Epithelial cell of prostate (primary cell): Measurements from ENCODE around the gene MYO16.

ENCODE experiments used
- DNase-seq: peaks from one replicate; pipeline ENCODE4 v3.0.0-alpha.2; 2011; ENCODE audit warnings: low read depth, low spot score
- H3K27ac ChIP-seq: fragments of 450-650 bp; 2 replicates; pipeline ENCODE4 v1.5.1; 2017; ENCODE audit warnings: mild to moderate bottlenecking

MYO16 gene

DNA sequence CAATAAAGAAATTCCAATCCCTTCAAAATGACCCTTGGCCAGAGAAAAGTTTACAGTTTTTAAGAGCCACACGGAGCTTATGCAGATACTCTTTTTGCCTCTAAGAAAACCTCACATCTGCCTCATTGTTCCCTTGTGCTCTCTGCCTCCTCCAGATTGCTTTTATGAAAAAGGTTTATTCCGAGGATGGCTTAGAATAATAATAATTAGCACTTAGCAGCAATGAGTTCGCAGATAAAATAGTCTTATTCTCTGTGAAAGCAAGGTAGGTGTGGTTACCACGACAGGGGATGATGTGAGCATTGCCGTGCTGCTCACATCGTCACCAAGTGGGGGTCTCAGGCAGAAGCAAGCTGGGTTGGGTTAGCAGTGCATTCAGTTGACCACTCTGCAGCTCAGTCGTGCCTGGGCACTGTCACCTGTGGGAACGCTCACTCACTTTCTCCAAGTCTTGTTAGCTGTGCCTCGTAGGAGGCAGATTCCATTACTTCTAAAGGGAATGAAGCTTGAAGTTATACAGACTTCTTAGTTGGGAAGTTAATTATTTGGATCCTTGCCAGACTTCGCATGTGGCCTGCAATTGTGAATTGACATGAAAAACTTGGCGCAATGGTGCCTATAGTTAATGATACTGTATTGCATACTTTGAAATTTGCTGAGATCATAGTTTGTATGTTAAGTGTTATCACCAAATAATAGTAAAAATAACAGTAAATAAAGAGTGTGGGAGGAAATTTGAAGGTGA lies 157.2 kb downstream of the MYO16 start:
- no peak for DNase-seq
- no peak overlapping the region for H3K27ac ChIP-seq

DNA sequence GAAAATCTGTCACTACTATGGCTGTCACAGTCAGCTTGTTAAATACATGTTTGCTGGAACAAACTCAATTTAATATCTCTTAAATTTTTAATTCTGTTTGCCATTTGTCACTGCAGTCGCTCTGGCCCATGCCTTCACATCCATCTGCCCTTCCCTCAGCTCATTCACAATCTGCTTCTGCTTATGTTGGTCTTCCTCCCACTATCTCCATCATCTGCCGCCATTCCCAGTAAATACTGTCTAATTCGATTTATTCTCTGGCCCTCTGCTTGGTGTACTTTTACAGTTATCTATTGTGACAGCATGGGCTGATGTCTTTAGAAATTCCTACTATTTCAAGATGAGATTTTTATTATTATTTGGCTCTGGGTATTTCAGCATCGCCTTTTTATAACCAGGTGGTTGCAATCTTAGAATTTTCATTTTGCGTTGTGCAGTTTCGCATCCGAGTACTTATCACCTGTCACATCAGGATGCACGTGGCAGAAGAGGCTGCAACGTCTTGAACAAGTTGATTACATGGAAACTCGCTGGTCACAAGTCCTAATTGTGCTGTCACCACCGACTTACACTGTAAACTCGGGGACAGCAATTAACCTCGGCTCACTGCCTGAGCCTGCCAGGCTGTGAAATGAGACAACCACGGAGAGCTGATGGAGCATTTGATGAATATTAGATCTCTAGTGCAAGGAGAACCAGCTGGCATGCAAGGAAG lies 158.4 kb downstream of the MYO16 start:
- no peak for DNase-seq
- H3K27ac ChIP-seq, result no peak overlapping the region

DNA sequence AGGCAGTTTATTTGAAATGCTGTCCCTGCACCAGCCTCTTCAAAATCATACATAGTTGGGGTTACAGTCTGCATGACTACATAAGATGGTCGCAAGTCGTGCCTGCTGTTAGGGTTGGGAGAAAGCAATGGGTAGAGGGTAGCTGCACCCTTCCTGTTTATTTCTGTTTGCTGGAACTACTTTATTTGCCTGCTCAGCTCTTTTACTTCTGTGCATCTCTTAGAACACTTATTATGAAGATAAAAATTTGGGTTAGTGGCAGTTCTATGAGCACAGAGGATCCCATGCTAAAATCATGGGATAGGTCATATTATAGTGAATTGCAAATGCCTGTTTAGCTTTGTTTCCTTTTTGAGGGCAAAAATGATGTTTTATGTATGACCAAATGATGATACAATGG lies 160.1 kb downstream of the MYO16 start:
- no peak overlapping the region for H3K27ac ChIP-seq

DNA sequence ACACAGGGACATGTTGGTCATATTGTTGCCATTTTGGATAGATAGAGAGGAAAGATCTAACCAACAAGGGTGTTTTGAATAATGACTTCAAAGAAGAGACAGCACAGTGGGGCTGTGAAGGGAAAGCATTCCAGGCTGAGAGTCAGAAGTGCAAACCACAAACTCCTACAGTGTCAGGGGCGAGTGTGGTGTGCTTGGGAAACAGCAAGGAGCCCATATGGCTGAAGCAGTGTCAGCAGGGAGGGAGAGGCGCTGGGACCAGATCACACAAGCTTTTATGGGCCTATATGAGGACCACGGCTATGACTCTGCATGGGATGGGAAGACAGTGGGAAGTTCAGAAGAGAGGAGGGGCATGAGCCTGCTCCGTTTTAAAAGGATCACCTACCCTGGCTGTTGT lies 166.4 kb downstream of the MYO16 start:
- no peak overlapping the region for H3K27ac ChIP-seq
- DNase-seq, result no peak

More for the DNA sequence above, 160.1 kb downstream of the MYO16 start:
- no peak for DNase-seq

DNA sequence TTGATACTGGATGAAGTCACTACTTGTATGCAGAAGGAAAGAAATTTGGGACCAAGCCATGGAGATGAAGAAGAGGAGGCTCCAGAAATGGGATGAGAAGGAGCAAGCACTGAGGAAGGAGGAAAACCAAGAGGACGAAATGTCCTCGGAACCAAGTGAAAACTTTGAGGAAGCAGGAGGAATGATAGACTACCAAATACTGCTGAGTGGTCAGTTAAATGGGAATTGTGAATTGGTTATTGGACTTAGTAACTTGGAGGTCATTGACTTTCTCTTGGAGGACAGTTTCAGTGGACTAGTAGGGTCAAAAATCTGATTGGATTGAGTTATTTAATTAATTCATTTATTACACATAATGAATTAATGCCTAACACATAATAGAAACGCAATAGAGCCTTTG lies 167.9 kb downstream of the MYO16 start:
- no peak overlapping the region for H3K27ac ChIP-seq
- no peak for DNase-seq

DNA sequence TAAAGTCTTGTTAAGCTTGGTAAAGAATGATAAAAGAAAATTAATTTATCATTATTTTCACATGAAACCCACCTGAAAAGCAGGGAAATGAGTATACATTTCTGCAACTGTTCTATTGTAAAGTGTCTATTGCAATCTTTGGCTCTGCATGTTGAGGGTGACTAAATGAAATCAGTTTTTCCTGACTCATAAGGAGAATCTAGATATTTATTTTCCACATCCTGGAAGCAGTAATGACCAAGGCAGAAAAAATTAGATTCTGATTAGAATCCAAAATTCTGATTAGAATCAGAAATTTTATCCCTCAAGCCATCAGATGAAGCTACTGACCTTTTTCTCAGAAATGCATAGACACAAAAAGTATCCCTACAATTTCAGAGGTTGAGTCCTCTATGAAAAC lies 178.4 kb downstream of the MYO16 start:
- no peak for DNase-seq
- H3K27ac ChIP-seq, result no peak overlapping the region

DNA sequence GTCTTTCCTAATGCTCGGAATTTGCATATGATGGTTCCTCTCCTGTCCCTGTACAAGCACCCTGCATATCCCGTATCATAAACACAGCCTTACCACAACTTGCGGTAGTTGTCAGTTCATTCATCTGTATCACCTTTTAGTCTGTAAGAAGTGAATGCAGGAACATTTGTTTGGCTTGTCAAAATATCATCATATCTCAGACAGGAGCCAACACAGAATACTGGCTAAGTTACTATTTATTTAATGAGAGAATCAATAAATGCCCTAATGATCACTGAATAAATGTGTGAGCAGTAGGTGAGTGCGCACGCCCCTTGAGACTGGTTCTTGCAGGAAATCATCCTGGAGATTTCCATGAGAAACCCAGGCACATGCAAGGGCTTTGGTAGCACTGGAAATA lies 182.8 kb downstream of the MYO16 start:
- DNase-seq, result no peak
- no peak overlapping the region for H3K27ac ChIP-seq

DNA sequence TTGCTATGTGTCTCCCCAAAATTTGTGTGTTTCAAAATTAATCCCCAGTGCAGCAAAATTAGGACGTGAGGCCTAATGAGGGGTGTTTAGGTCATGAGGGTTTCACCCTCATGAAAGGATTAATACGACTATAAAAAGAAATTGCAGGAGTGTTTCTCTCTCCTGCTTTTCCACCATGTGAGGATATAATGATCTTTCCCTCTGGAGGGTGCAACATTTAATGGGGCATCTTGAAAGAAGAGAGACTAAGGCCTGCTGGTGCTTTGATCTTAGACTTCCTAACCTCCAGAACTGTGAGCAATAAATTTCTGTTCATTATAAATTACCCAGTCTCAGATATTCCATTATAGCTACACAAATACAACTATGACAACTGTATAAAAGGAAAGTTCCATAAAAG lies 183.2 kb downstream of the MYO16 start:
- no peak overlapping the region for H3K27ac ChIP-seq
- no peak for DNase-seq

DNA sequence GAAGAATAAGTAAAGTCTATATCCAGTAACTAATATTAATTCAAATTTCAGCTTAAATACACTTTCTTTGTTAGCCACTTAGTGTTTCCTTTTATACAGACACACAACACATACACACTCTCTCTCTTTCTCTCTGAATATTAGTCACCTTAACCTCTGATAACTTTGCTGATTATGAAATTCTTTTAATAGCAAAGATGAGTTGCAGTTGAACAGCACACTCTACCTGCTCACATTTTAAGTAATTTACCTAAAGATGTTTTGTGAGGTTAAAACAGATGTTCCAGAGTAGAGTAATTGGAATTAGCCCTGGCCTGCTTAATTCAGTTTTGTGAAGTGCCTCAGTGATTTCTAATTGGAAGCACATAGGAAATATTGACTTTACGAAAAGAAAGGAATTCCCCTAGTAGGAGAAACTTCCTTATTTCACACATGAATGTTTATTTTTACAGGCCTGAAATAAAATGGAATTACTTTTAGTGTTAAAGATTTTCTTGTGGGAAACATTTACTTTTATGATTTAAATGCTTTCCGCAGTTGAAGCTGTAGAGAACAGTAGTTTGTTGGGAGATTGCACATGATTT lies 184.3 kb downstream of the MYO16 start:
- H3K27ac ChIP-seq, result no peak overlapping the region
- no peak for DNase-seq

DNA sequence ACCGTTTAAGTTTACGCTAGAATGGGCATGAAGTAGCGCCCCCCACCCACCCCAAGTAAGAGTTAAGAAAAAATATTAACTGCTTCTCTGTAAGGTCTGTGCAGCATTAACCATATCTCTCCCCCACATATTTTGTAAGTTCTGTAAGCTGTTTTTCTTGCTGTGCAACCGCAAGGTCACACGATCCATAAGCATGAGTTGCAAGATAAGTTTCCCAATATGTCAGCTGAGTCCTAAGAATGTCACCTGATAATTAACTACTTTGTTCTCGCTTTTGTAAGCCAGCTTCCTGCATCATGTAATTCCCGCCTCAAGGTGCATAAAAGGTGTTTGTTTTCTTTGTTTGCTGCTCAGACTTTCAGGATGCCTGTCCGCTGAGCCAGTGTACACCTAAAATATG lies 187.0 kb downstream of the MYO16 start:
- no peak overlapping the region for H3K27ac ChIP-seq
- DNase-seq, result no peak

DNA sequence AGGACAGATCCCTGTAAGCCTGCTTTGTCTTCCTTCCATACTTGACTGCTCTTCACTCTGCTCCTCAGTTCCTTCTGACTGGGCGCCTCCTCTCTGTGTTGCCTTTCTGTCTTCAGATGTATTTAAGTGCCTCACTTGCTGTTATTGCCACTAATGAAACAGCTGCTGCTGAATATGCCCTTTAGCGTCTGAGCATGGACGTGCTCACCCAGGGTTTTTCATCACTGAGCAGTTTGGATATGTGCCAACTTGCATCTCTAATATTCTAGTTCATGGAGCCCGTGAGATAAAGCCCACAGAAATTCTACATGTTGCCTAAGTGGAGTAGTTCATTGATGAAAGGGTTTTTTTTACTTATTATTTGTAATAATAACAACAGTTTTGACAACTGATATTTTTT lies 198.2 kb downstream of the MYO16 start:
- no peak overlapping the region for H3K27ac ChIP-seq
- DNase-seq, result no peak

DNA sequence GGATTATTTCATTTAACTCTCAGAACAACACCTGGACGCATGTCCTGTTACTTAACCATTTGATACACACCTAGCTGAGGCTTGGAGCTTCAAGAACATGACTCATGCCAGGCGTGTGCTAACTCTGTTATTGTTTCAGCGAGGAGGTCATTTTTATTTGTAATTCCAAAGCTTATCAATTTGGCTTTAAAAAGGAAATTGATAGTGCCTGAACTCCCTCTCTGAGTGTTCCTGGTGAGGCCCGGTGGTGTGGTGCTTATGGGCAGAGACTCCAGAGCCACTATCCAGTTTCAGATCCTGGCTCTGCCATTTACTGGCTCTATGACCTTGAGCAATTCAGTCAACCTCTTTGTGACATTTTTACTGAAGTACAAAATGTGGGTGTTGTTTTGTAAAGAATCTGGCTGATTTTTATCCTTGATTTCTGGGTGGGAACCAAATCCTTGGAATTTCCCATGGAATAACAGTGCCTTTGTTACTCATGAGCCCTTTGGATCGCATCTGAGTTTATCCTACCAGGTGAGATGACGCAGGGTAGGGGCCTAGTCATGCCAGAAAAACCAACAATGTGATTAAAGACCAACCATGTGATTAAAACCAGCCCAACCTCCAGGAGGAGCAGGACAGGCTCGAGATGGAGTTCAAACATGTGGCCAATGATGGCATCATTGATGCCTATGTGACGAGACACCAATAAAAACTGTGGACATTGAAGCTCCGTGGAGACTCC lies 198.8 kb downstream of the MYO16 start:
- no peak overlapping the region for H3K27ac ChIP-seq
- no peak for DNase-seq

DNA sequence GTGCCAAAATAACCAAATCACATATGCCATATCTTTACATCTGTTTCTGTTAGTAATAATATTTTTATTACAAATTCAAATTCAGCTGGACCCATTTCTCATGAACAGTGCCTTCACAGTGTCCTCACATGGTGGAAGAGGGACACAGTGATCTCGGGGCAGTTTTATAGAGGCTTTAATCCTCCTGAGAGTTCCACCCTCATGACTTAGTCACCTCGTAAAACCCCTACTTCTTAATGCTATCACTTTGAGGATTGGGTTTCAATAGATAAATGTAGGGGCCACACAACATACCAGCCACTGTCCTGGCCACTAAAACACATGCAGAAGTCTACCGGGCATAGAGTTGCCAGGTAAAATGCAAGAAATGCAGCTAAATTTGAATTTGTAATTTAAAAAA lies 201.5 kb downstream of the MYO16 start:
- DNase-seq, result no peak
- no peak overlapping the region for H3K27ac ChIP-seq

DNA sequence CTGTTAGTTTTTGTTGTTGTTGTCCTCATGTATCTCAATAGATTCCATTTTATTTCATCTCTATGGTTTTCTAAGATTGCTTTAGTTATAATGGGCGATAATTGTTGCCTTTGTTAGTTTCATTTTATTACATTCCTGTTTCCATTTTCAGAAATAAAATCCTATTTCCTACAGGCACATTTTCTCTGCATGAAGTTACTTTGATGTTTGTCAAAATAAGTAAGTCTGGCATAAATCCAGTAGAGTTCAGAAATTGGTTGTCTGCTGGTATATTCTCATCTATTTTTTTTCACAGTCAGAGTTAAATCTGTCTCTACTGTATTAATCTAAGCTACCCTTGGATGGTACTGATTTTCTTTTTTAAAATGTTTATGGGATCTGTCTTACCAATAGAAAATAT lies 204.1 kb downstream of the MYO16 start:
- no peak for DNase-seq
- no peak overlapping the region for H3K27ac ChIP-seq

DNA sequence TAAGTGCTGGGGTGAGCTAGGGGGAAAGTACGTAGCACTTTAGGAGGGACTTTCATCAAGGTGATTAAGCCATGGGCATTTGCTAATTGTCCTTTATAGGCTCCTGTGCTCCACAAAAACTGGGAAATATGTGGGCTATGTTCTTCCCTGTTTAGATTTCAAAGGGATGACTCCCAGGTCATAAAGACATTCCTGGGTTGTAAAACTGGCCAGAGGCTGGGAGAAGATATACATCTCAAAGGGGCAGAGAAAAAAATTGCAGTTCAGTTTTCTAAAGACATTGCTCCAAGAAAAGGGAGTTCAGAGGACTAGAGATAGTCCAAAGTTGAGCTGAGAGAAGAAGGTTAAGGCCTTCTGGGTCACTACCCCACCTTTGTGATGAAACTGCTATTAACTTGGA lies 204.8 kb downstream of the MYO16 start:
- DNase-seq, result no peak
- H3K27ac ChIP-seq, result no peak overlapping the region

DNA sequence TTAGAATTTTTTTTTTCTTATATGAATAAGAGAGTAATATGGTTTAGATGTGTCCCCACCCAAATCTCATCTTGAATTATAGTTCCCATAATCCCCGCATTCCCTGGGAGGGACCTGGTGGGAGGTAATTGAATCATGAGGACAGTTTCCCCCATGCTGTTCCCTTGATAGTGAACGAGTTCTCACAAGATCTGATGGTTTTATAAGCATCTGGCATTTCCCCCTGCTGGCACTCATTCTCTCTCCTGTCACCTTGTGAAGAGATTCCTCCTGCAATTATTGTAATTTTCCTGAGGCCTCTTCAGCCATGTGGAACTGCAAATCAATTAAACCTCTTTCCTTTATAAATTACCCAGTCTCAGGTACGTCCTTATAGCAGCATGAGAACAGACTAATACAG lies 205.7 kb downstream of the MYO16 start:
- no peak for DNase-seq
- no peak overlapping the region for H3K27ac ChIP-seq

DNA sequence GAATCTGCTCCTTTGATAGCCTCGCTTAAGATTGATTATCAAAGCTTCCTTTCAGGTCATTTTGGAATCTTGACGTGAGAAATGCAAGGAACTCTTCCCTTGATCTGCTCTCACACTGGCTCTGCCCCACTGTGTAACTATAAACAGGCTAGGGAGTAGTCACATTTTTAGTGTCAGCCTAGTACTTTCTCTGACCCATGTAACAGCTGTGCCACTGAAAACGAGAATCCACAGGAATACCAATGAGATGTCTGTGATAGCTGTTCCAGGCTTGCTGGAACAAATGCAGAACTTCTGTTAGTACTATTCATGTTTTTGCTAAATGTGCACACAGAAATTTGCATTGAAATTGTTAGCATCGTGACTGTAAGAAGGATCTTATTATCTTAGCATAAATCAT lies 221.3 kb downstream of the MYO16 start:
- no peak overlapping the region for H3K27ac ChIP-seq

DNA sequence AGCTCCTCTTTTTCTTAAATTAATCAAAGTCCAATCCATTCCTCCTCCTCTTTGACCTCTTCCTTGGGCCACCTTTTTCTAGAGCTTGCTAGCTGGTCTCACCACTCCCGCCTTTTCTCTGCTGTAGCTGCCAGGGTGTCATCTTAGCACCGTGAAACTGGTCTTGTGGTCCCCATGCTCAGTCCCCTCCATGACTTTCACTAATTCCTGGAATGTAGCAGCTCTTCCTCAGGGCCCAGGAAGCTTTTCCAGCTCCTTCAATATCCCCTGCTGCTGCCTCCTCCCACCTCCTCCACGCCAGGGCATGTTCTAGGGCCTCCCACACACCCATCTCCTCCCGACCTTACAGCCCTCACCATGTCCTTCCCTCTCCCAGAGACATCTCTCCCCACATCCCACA lies 222.2 kb downstream of the MYO16 start:
- no peak for DNase-seq

More for the DNA sequence above, 221.3 kb downstream of the MYO16 start:
- DNase-seq, result no peak

DNA sequence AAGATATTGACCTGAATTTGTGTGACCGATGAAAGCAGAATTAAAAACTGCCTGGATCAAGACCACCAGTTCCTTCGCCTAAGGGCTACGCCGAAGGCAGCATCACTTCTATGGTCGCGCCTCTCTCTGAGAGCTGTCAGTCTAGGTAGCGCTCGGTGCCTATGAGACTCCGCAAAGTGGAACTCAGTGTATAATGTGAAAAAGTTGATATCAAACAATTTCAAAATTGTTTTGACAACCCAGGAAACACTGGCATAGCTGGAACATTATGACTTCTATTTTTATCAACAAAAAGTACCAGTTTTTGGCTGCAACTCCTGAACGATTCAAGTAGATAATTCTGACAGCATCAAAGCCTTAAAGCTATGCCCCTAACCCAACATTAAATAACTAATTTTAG lies 223.6 kb downstream of the MYO16 start:
- no peak for DNase-seq
- no peak overlapping the region for H3K27ac ChIP-seq

More for the DNA sequence above, 222.2 kb downstream of the MYO16 start:
- no peak overlapping the region for H3K27ac ChIP-seq

DNA sequence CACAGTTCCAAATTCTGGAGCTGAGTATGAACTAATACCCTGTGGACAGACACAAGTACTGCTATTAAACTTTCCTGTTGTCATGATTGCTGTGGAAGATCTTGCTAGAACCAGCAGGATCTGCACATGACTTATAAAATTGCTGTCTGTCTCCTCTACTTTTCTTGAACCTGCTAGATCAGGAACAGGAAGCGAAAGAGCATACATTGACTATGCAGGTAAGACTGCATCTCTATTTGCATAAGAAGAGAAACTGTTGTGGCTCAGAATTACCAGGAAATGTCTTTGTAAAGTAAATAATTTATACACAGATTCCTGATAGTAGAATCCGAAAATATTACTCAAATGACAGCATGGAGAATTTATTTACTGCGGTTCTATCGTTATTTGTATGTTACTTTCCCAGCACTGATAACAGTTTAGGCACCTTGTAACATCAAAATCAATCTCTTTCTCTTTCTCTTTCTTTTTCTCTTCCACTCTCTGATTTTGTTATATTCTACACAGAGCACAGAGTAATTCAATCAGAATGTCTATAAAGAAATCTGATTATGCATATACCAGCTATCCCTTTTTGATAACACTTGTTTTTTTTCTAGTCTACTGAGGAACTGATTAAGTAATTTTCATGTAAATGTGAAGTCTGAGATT lies 226.5 kb downstream of the MYO16 start:
- DNase-seq, result no peak

More for the DNA sequence above, 226.5 kb downstream of the MYO16 start:
- H3K27ac ChIP-seq, result no peak overlapping the region
